ENCODE measurements around the gene FAM186B. TPM values are rescaled to one million over a fixed set of nuclear protein-coding genes. Genes with fewer than 3 reads are reported as not detected.
A peak's percentile ranks its signal among the peaks of the same experiment; 100 is the strongest.

Gene FAM186B
- total RNA-seq, 6 experiments from 2014 or later: 0.24 to 1.4 (median 0.71) TPM

GRCh38 chr12:49543914-49544815 is 61.3 kb downstream of the FAM186B start:
- no peak for ATAC-seq
- Histone ChIP-seq H3K4me1 (no peaks in the 10 kb centered on the region), H3K9me3 (no peaks in the 10 kb centered on the region), H3K4me3 (no peak overlapping the region), H3K27me3 (no peaks in the 10 kb centered on the region), H3K36me3 (no peaks in the 10 kb centered on the region), H3K27ac (no peak overlapping the region)
- TF ChIP-seq POLR2A (IDR thresholded peaks at IDR 0.05) (no peak), CTCF (IDR thresholded peaks at IDR 0.05) (no peak)
- intact Hi-C loops (cut with DNase I): no loop called here
- WGBS (ENCODE audit: insufficient coverage, low coverage, low lambda C conversion rate, missing lambda C conversion rate): 35% methylated on average over 4 of the region's 39 CpGs
- peak in 1 of 3 donors; percentile 25 for DNase-seq

GRCh38 chr12:49543221-49543913 is 62.1 kb downstream of the FAM186B start:
- no peak overlapping the region for H3K4me3 ChIP-seq
- H3K27me3 ChIP-seq: peaks cover 0 to 5% of the 10 kb centered on the region in 2 donors
- no peak overlapping the region for H3K27ac ChIP-seq
- no peak for ATAC-seq
- no peaks in the 10 kb centered on the region for H3K36me3 ChIP-seq
- peak in 1 of 3 donors; percentile 33 for DNase-seq
- 74% methylated on average over 8 of the region's 20 CpGs for whole genome bisulfite sequencing (ENCODE audit: insufficient coverage, low coverage, low lambda C conversion rate, missing lambda C conversion rate)
- peaks cover 0 to 4% (median 0%) of the 10 kb centered on the region in 4 donors for H3K4me1 ChIP-seq
- H3K9me3 ChIP-seq: no peaks in the 10 kb centered on the region
- intact Hi-C loops (cut with DNase I): no loop called here
- no peak for TF ChIP-seq CTCF (IDR thresholded peaks at IDR 0.05)
- no peak for TF ChIP-seq POLR2A (IDR thresholded peaks at IDR 0.05)

GRCh38 chr12:49542592-49543160 is 62.8 kb downstream of the FAM186B start:
- Histone ChIP-seq H3K36me3 (no peaks in the 10 kb centered on the region), H3K9me3 (no peaks in the 10 kb centered on the region), H3K4me1 (peaks cover 0 to 11% (median 0%) of the 10 kb centered on the region in 4 donors), H3K4me3 (no peak overlapping the region), H3K27ac (no peak overlapping the region), H3K27me3 (peaks cover 0 to 11% of the 10 kb centered on the region in 2 donors)
- no peak for TF ChIP-seq CTCF (IDR thresholded peaks at IDR 0.05)
- no peak for TF ChIP-seq POLR2A (IDR thresholded peaks at IDR 0.05)
- DNase-seq (peak in 1 of 3 donors; percentile 46), ATAC-seq (no peak)
- WGBS (ENCODE audit: insufficient coverage, low coverage, low lambda C conversion rate, missing lambda C conversion rate): 92% methylated on average over 5 of the region's 15 CpGs
- intact Hi-C loops (cut with DNase I): no loop called here

DNA sequence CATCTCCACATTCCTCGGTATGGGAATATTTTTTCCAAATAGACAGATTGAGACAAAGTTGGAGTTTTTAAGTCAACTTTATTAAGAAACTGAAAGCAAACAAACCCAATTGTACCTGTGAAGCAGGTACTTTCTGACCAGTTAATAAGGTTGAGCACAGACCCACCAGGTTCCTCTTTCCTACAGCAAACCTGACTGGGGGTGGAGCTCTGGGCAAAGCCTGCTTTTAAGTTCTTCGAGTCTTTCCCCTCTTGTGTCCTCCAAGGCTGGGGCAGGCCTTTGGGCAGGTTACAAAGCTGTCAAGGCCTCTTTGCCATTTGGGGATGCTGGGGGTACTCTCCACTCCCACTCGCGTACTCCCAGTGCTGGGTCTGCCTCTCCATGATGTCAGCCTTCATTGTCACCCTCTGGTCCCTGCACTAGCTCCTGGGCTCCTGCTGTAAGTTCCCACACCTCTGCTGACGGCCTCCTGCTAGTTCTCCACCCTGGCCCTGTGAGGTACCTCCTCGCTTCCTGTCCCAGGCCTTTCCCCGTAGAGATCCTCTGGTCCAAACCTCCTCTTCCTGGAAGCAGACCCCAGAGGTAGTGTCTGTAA is 63.4 kb downstream of the FAM186B start:
- 63% methylated on average over 1 of the region's 7 CpGs for WGBS (ENCODE audit: insufficient coverage, low coverage, low lambda C conversion rate, missing lambda C conversion rate)

More for the DNA sequence above, 63.4 kb downstream of the FAM186B start:
- TF ChIP-seq CTCF (IDR thresholded peaks at IDR 0.05): no peak
- TF ChIP-seq POLR2A (IDR thresholded peaks at IDR 0.05): no peak
- intact Hi-C loops (cut with DNase I): no loop called here
- Histone ChIP-seq H3K36me3 (no peaks in the 10 kb centered on the region), H3K27me3 (peaks cover 0 to 11% of the 10 kb centered on the region in 2 donors), H3K4me3 (no peak overlapping the region), H3K9me3 (no peaks in the 10 kb centered on the region), H3K27ac (no peak overlapping the region), H3K4me1 (peaks cover 0 to 15% (median 0%) of the 10 kb centered on the region in 4 donors)
- peak in 1 of 3 donors; percentile 30 for DNase-seq
- ATAC-seq: no peak

All from right lobe of liver (tissue), 6 donors.